ENCODE results near the gene NRIP1.

NRIP1 gene

GRCh38 chr21:15054606-15055239 lies 10.1 kb downstream of the NRIP1 start:
- DNase-seq, result peak in 2 of 3 donors; percentile 40 to 47
- H3K4me3 ChIP-seq (ENCODE audit: control insufficient read depth in 1 of 7, extremely low read depth in 1 of 7, insufficient read depth in 4 of 7, low read depth in 2 of 7, low read length in 6 of 7), result peak overlapping the region in 6 of 7 experiments; percentile 12 to 100 (median 36)
- H3K27me3 ChIP-seq (replicated peaks in 2 of 5; ENCODE audit: control insufficient read depth in 4 of 5, insufficient read depth in 5 of 5, low read length in 4 of 5), result no peaks in the 10 kb centered on the region
- peaks cover 0 to 3% (median 0%) of the 10 kb centered on the region in 4 experiments for H3K36me3 ChIP-seq (ENCODE audit: control insufficient read depth in 4 of 4, insufficient read depth in 4 of 4, low read length in 3 of 4)
- 13% methylated on average over 2 of the region's 4 CpGs for WGBS (ENCODE audit: insufficient coverage)
- peak overlapping the region; percentile 58 to 94 for H3K27ac ChIP-seq (ENCODE audit: insufficient read depth in 1 of 2, low read depth in 1 of 2, low read length in 2 of 2, poor library complexity in 1 of 2, severe bottlenecking in 2 of 2)
- H3K9me3 ChIP-seq (ENCODE audit: control extremely low read depth in 1 of 5, control insufficient read depth in 4 of 5, insufficient read depth in 2 of 5, low read depth in 1 of 5, low read length in 4 of 5), result no peaks in the 10 kb centered on the region
- POLR2A ChIA-PET, result interaction anchor here (0.7 to 1.7 kb wide), 2 partner anchors 8 to 10 kb away, joined by 3 to 5 read pairs; partner anchors contain the start of gene NRIP1
- H3K4me1 ChIP-seq (ENCODE audit: control extremely low read depth in 1 of 4, control insufficient read depth in 4 of 4, insufficient read depth in 4 of 4, low read length in 3 of 4), result peaks cover 57 to 97% (median 80%) of the 10 kb centered on the region in 4 experiments
- CTCF ChIA-PET, result interaction anchor here (1.6 to 2.0 kb wide), 4 partner anchors 9 to 89 kb away, joined by 3 to 8 read pairs (median 6); partner anchors contain the start of gene NRIP1

GRCh38 chr21:15054089-15054488 lies 10.7 kb downstream of the NRIP1 start:
- Histone ChIP-seq H3K27me3 (replicated peaks in 2 of 5; ENCODE audit: control insufficient read depth in 4 of 5, insufficient read depth in 5 of 5, low read length in 4 of 5) (no peaks in the 10 kb centered on the region), H3K4me3 (ENCODE audit: control insufficient read depth in 1 of 7, extremely low read depth in 1 of 7, insufficient read depth in 4 of 7, low read depth in 2 of 7, low read length in 6 of 7) (peak overlapping the region in 5 of 7 experiments; percentile 20 to 100 (median 37)), H3K4me1 (ENCODE audit: control extremely low read depth in 1 of 4, control insufficient read depth in 4 of 4, insufficient read depth in 4 of 4, low read length in 3 of 4) (peaks cover 57 to 98% (median 77%) of the 10 kb centered on the region in 4 experiments), H3K36me3 (ENCODE audit: control insufficient read depth in 4 of 4, insufficient read depth in 4 of 4, low read length in 3 of 4) (peaks cover 0 to 3% (median 0%) of the 10 kb centered on the region in 4 experiments), H3K9me3 (ENCODE audit: control extremely low read depth in 1 of 5, control insufficient read depth in 4 of 5, insufficient read depth in 2 of 5, low read depth in 1 of 5, low read length in 4 of 5) (no peaks in the 10 kb centered on the region), H3K27ac (ENCODE audit: insufficient read depth in 1 of 2, low read depth in 1 of 2, low read length in 2 of 2, poor library complexity in 1 of 2, severe bottlenecking in 2 of 2) (peak overlapping the region; percentile 58 to 94)
- POLR2A ChIA-PET, result interaction anchor here (0.7 kb wide), 1 partner anchor 8 kb away, joined by 3 read pairs; no protein-coding TSS in a partner anchor
- CTCF ChIA-PET, result interaction anchor here (1.1 to 2.0 kb wide), 4 partner anchors 8 to 134 kb away, joined by 3 to 8 read pairs (median 6); partner anchors contain the start of gene NRIP1
- WGBS (ENCODE audit: insufficient coverage), result no CpG with 5 or more reads among the region's 4 CpGs
- DNase-seq, result peak in 2 of 3 donors; percentile 67 to 80

- no CpG with 5 or more reads among the region's 1 CpG for WGBS (ENCODE audit: insufficient coverage)
- Histone ChIP-seq H3K4me1 (ENCODE audit: control extremely low read depth in 1 of 4, control insufficient read depth in 4 of 4, insufficient read depth in 4 of 4, low read length in 3 of 4) (peaks cover 57 to 97% (median 73%) of the 10 kb centered on the region in 4 experiments), H3K9me3 (ENCODE audit: control extremely low read depth in 1 of 5, control insufficient read depth in 4 of 5, insufficient read depth in 2 of 5, low read depth in 1 of 5, low read length in 4 of 5) (no peaks in the 10 kb centered on the region), H3K27ac (ENCODE audit: insufficient read depth in 1 of 2, low read depth in 1 of 2, low read length in 2 of 2, poor library complexity in 1 of 2, severe bottlenecking in 2 of 2) (peak overlapping the region; percentile 13 to 79), H3K4me3 (ENCODE audit: control insufficient read depth in 1 of 7, extremely low read depth in 1 of 7, insufficient read depth in 4 of 7, low read depth in 2 of 7, low read length in 6 of 7) (peak overlapping the region in 5 of 7 experiments; percentile 26 to 100 (median 72)), H3K27me3 (replicated peaks in 2 of 5; ENCODE audit: control insufficient read depth in 4 of 5, insufficient read depth in 5 of 5, low read length in 4 of 5) (no peaks in the 10 kb centered on the region), H3K36me3 (ENCODE audit: control insufficient read depth in 4 of 4, insufficient read depth in 4 of 4, low read length in 3 of 4) (peaks cover 0 to 3% (median 0%) of the 10 kb centered on the region in 4 experiments)
- CTCF ChIA-PET, result interaction anchor here (1.1 to 1.3 kb wide), 2 partner anchors 24 to 135 kb away, joined by 3 read pairs; no protein-coding TSS in a partner anchor
- DNase-seq, result no peak
- POLR2A ChIA-PET, result no interaction called here
Measured at GRCh38 chr21:15053500-15053899, 11.3 kb downstream of the NRIP1 start.

GRCh38 chr21:15052459-15052763 lies 12.4 kb downstream of the NRIP1 start:
- Histone ChIP-seq H3K9me3 (ENCODE audit: control extremely low read depth in 1 of 5, control insufficient read depth in 4 of 5, insufficient read depth in 2 of 5, low read depth in 1 of 5, low read length in 4 of 5) (no peaks in the 10 kb centered on the region), H3K27ac (ENCODE audit: insufficient read depth in 1 of 2, low read depth in 1 of 2, low read length in 2 of 2, poor library complexity in 1 of 2, severe bottlenecking in 2 of 2) (peak overlapping the region; percentile 73 to 79), H3K4me3 (ENCODE audit: control insufficient read depth in 1 of 7, extremely low read depth in 1 of 7, insufficient read depth in 4 of 7, low read depth in 2 of 7, low read length in 6 of 7) (peak overlapping the region in 6 of 7 experiments; percentile 51 to 100 (median 64)), H3K4me1 (ENCODE audit: control extremely low read depth in 1 of 4, control insufficient read depth in 4 of 4, insufficient read depth in 4 of 4, low read length in 3 of 4) (peaks cover 47 to 95% (median 67%) of the 10 kb centered on the region in 4 experiments), H3K27me3 (replicated peaks in 2 of 5; ENCODE audit: control insufficient read depth in 4 of 5, insufficient read depth in 5 of 5, low read length in 4 of 5) (no peaks in the 10 kb centered on the region), H3K36me3 (ENCODE audit: control insufficient read depth in 4 of 4, insufficient read depth in 4 of 4, low read length in 3 of 4) (peaks cover 0 to 5% (median under 1%) of the 10 kb centered on the region in 4 experiments)
- ChIA-PET POLR2A (interaction anchor here (0.7 kb wide), 1 partner anchor 63 kb away, joined by 3 read pairs; no protein-coding TSS in a partner anchor), CTCF (interaction anchor here (0.8 kb wide), 1 partner anchor 11 kb away, joined by 3 read pairs; no protein-coding TSS in a partner anchor)
- DNase-seq, result no peak
- WGBS (ENCODE audit: insufficient coverage), result 6% methylated on average over 3 of the region's 4 CpGs

GRCh38 chr21:15051644-15052458 lies 12.9 kb downstream of the NRIP1 start:
- peak in 2 of 3 donors; percentile 51 to 66 for DNase-seq
- ChIA-PET CTCF (interaction anchor here (0.7 to 1.3 kb wide), 5 partner anchors 10 to 70 kb away, joined by 3 to 4 read pairs (median 3); partner anchors contain the start of gene NRIP1), POLR2A (no interaction called here)
- Histone ChIP-seq H3K4me3 (ENCODE audit: control insufficient read depth in 1 of 7, extremely low read depth in 1 of 7, insufficient read depth in 4 of 7, low read depth in 2 of 7, low read length in 6 of 7) (peak overlapping the region in 6 of 7 experiments; percentile 51 to 100 (median 64)), H3K36me3 (ENCODE audit: control insufficient read depth in 4 of 4, insufficient read depth in 4 of 4, low read length in 3 of 4) (peaks cover 0 to 5% (median under 1%) of the 10 kb centered on the region in 4 experiments), H3K9me3 (ENCODE audit: control extremely low read depth in 1 of 5, control insufficient read depth in 4 of 5, insufficient read depth in 2 of 5, low read depth in 1 of 5, low read length in 4 of 5) (peaks cover 0 to 3% (median 0%) of the 10 kb centered on the region in 5 experiments), H3K4me1 (ENCODE audit: control extremely low read depth in 1 of 4, control insufficient read depth in 4 of 4, insufficient read depth in 4 of 4, low read length in 3 of 4) (peaks cover 42 to 89% (median 62%) of the 10 kb centered on the region in 4 experiments), H3K27me3 (replicated peaks in 2 of 5; ENCODE audit: control insufficient read depth in 4 of 5, insufficient read depth in 5 of 5, low read length in 4 of 5) (no peaks in the 10 kb centered on the region), H3K27ac (ENCODE audit: insufficient read depth in 1 of 2, low read depth in 1 of 2, low read length in 2 of 2, poor library complexity in 1 of 2, severe bottlenecking in 2 of 2) (peak overlapping the region; percentile 73 to 79)
- 8% methylated on average over 8 of the region's 9 CpGs for WGBS (ENCODE audit: insufficient coverage)

- Histone ChIP-seq H3K27me3 (replicated peaks in 2 of 5; ENCODE audit: control insufficient read depth in 4 of 5, insufficient read depth in 5 of 5, low read length in 4 of 5) (no peaks in the 10 kb centered on the region), H3K4me3 (ENCODE audit: control insufficient read depth in 1 of 7, extremely low read depth in 1 of 7, insufficient read depth in 4 of 7, low read depth in 2 of 7, low read length in 6 of 7) (peak overlapping the region in 6 of 7 experiments; percentile 51 to 100 (median 64)), H3K4me1 (ENCODE audit: control extremely low read depth in 1 of 4, control insufficient read depth in 4 of 4, insufficient read depth in 4 of 4, low read length in 3 of 4) (peaks cover 31 to 80% (median 52%) of the 10 kb centered on the region in 4 experiments), H3K9me3 (ENCODE audit: control extremely low read depth in 1 of 5, control insufficient read depth in 4 of 5, insufficient read depth in 2 of 5, low read depth in 1 of 5, low read length in 4 of 5) (peaks cover 0 to 8% (median 0%) of the 10 kb centered on the region in 5 experiments), H3K27ac (ENCODE audit: insufficient read depth in 1 of 2, low read depth in 1 of 2, low read length in 2 of 2, poor library complexity in 1 of 2, severe bottlenecking in 2 of 2) (peak overlapping the region; percentile 73 to 79), H3K36me3 (ENCODE audit: control insufficient read depth in 4 of 4, insufficient read depth in 4 of 4, low read length in 3 of 4) (peaks cover 7 to 12% (median 9%) of the 10 kb centered on the region in 4 experiments)
- no peak for DNase-seq
- 8% methylated on average over 6 of the region's 11 CpGs for WGBS (ENCODE audit: insufficient coverage)
- ChIA-PET POLR2A (interaction anchor here (0.6 kb wide), 1 partner anchor 91 kb away, joined by 3 read pairs; no protein-coding TSS in a partner anchor), CTCF (interaction anchor here (1.1 to 3.4 kb wide), 4 partner anchors 8 to 72 kb away, joined by 3 to 10 read pairs (median 4); no protein-coding TSS in a partner anchor)
Measured at GRCh38 chr21:15050568-15051377, 14.0 kb downstream of the NRIP1 start.
